KOPT-K1 (cell line): ENCODE measurements around the gene RASSF7.

Experiments used
- H3K27ac ChIP-seq: fragments of 200-600 bp; sonication (generic); 2 replicates; pipeline ENCODE4 v1.5.1; 2016; ENCODE audit warnings: antibody characterized with exemption, mild to moderate bottlenecking, low read depth, low read length; ENCODE audit not compliant: poor library complexity, severe bottlenecking
- H3K36me3 ChIP-seq: fragments of 200-600 bp; sonication (generic); 2 replicates; pipeline ENCODE4 v1.5.1; 2017; ENCODE audit warnings: antibody characterized with exemption, mild to moderate bottlenecking, low read length, moderate library complexity; ENCODE audit not compliant: insufficient read depth
- H3K9me3 ChIP-seq: fragments of 200-600 bp; sonication (generic); 2 replicates; pipeline ENCODE4 v1.5.1; 2017; ENCODE audit warnings: antibody characterized with exemption, low read length, mild to moderate bottlenecking; ENCODE audit not compliant: insufficient read depth, poor library complexity, severe bottlenecking

The RASSF7 gene

DNA sequence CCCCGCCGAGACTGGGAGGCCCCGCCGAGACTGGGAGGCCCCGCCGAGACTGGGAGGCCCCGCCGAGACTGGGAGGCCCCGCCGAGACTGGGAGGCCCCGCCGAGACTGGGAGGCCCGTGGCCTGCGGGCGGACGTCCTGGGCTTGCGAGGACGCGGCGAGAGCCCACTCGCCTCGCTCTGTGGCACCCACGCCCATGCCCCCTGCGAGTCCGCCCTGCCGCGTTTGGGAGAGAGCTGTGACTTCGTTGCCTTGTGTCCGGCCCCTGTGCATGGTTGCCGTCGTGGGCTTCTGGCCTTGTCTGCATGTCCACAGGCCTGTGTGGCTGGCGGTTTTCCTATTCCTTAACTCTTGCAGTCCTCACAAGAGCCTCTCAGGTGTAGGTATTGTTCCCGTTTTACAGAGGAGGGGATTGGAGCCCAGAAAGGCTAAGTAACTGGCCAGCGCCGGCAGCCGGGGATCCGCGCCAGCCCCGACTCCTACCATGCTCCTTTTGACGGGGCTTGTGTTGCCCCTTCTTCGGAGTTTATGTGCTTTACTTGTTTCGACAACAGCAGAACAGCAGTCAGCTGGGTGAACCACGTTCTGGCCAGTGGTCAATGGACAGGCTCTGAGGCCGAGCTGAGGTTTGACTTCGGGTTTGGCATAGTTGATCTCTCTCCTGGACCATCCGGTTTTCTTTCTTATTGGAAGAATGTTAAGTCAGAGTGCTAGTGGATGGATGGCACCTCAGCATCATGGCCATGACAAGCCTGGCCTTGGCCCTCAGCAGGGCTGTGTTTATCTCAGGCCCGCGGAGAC, 16.2 kb downstream of the RASSF7 start:
- Histone ChIP-seq H3K27ac (peak overlapping the region; percentile 97), H3K36me3 (peaks cover 26% of the 10 kb centered on the region), H3K9me3 (no peaks in the 10 kb centered on the region)

DNA sequence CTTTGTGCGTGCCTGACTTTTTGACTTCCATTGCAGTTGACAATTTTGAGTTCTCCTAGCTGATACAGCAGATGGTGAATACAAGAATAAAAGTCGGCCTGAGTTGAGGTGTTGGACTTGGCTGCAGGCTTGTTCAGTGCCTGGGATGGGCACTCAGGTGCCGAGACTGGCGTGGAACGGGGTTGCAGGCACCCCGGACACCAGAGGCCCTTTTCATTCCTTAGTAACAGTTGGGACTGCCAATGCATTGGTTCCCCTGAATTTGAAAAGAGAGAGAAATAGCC, 16.8 kb downstream of the RASSF7 start:
- Histone ChIP-seq H3K9me3 (no peaks in the 10 kb centered on the region), H3K36me3 (peaks cover 30% of the 10 kb centered on the region), H3K27ac (peak overlapping the region; percentile 97)

DNA sequence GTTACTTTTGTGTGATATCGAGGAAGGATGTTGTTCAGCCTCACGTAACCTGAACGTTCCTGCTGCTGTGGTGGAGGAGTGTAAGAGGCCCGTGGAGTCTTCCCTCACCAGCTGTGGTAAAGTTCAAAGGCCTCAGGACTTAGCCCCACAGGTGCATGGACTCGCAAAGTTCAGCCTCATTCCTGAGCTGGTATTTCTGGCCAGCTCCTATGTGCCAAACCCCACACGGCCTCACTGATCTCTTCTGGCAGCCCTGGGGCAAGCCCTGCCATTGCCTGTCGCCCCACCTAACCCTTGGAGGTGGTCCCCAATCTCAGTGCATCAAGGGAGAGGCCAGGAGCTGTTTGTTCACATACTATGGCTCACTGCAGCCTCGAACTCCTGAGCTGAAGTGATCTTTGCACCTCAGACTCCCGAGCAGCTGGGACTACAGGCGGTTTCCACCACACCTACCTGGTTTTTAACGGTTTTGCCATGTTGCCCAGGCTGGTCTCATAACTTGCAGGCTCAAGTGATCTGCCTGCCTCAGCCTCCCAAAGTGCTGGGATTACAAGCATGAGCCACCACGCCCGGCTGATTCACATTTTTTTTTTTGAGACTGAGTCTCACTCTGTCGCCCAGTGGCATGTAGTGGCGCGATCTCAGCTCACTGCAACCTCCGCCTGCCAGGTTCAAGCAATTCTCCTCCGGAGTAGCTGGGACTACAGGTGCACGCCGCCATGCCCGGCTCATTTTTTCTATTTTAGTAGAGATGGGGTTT, 17.7 kb downstream of the RASSF7 start:
- H3K36me3 ChIP-seq, result peaks cover 38% of the 10 kb centered on the region
- H3K9me3 ChIP-seq, result no peaks in the 10 kb centered on the region
- peak overlapping the region; percentile 97 for H3K27ac ChIP-seq

DNA sequence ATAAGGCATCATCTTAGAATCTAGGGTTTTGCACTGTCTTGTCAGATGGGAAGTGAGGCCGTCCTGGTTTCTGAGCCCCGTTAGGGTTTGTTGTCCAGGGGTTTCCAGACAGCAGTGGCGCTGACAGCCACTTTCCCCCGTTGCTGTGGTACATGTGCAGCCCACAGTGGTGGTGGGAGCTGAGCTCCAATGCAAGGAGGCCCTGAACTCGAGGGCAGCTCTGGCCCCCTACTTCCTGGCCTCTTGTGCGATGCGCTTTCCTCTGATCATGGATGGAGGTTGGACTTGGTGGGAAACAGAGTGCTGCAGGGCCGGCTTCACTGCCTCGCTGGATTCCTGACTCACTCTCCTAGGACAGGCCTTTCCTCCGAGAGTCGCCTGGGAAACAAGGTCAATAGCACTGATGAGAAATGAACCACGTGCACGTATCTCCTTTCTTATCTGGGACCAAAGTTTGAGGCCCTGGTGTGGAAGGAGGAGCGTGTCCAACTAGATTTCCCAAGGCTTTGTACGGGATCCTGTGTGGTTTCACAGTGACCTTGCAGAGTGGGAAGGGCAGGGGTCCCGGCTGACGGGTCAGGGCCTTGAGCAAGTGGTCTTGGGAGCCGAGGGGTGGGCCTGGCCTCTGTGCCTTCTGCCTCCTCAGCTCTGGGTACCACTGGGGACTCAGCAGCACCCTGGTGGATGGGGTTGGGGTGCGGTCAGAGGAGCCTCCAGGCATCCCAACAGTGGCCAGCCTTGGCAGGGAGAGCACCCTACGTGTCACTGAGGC, 19.2 kb downstream of the RASSF7 start:
- Histone ChIP-seq H3K36me3 (peaks cover 54% of the 10 kb centered on the region), H3K27ac (peak overlapping the region; percentile 97), H3K9me3 (no peaks in the 10 kb centered on the region)

DNA sequence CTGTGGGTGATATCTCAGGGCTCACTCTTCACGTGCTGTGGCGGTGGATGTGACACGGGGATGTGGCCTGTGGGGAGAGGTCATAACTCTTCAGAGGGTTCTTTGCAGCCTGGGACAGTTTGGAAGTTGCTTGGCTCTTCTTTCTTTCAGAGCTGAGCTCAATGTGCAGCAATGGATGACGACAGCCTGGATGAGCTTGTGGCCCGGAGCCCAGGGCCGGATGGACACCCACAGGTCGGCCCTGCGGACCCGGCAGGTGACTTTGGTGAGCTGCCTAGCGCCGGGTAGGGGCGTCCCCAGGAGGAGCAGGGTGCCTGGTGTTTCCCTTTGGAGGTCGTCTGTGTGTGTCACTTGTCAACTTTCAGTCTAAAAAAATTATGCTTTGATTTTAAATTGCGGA, 20.6 kb downstream of the RASSF7 start:
- H3K36me3 ChIP-seq, result peaks cover 64% of the 10 kb centered on the region

DNA sequence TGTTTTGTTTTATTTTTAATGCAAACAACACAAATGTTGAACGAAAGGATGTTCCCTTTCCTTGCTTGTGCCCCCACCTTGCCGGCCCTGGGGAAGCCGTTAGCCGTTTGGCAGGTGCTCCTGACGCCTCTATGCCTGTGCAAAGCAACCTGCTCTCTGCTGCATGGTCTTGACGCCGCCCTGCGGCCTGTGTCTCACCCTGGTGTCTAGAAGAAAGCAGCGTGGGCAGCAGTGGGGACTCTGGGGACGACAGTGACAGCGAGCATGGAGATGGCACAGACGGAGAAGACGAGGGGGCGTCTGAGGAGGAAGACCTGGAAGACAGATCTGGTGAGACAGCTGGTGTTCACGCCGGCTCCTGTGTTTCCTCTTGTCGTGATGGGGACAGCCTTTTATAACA, 21.0 kb downstream of the RASSF7 start:
- Histone ChIP-seq H3K9me3 (no peaks in the 10 kb centered on the region), H3K27ac (no peak overlapping the region), H3K36me3 (peaks cover 69% of the 10 kb centered on the region)

More for the DNA sequence above, 20.6 kb downstream of the RASSF7 start:
- Histone ChIP-seq H3K27ac (no peak overlapping the region), H3K9me3 (no peaks in the 10 kb centered on the region)

DNA sequence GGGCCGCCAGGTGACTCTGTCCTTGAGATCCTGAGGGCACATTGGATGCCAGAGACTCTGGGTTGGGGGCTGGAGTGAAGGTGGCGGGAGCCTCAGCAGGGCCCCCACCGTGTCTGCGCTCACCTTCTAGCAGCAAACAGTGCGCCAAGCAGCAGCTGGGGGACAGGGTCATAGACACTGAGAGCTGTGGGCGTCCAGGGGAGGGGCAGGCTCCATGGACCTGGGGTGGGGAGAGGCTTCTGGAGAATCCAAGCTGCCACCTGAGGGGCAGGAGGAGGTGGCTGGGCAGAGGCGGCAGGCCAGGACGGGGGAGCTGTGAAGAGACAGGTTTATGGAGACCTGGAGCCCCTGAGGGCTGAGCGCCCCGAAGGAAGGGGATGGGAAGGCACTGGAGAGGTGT, 23.5 kb downstream of the RASSF7 start:
- no peaks in the 10 kb centered on the region for H3K9me3 ChIP-seq
- peaks cover 89% of the 10 kb centered on the region for H3K36me3 ChIP-seq
- H3K27ac ChIP-seq, result no peak overlapping the region

DNA sequence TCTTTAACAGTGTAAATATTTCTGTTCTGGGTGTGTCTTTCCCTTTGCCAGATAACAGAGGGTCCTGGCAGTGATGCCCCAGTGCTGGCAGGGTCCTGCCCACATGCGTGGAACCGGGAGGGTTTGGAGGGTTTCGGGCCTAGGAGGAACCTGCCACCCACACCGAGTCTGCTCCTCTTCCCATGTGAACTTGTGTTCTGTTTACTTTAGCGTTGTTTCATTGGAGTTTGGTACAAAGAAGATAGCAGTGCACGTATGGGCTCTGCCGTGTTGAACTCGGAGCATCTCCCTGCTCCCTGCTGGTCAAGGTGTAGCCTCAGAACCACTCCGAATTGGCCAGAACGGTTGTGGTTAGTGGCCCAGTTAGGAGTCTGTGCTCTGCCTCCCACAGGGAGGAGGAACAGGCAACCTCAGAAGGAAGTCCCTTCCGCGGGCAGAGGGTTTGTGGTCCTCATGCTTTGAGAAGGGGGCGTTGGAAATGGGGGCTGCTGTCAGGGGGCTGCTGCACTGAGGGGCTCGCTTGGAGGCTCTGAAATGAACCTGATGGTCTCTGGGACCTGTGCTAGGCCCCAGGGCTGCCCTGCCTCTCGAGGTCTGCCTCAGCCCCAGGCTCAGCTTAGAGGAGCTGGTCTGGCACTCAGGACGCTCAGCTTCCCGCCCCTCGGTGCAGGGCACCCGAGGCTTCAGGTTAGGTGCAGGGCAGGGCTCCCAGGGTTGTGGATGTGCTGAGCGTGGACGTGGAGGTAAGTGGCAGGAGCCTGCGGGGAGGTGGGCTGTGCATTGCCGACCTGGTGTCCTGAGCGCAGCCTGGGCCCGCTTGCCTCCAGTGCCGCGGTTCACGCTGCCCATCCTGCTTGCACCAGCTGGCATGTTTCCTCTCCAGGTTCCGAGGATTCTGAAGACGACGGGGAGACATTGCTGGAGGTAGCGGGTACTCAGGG, 25.9 kb downstream of the RASSF7 start:
- Histone ChIP-seq H3K27ac (no peak overlapping the region), H3K9me3 (no peaks in the 10 kb centered on the region), H3K36me3 (peaks cover 96% of the 10 kb centered on the region)

DNA sequence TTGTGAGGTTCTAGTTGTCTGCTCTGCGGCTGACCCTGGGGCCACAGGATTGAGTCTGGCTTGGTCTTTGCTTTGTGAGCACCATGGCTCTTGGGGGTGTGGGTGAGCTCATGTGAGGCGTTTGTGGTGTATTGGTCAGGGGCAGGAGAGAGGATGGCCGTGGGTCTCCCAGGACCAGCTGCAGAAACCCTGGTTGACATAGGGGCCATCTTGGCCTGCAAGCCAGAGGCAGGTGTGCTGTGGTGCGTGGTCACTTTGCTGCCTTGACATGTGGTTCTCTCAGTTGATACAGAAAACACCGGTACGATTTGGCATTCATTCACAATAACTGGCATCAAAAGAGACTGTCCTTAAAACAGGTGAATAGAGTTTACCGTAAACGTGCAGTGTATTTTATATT, 26.8 kb downstream of the RASSF7 start:
- Histone ChIP-seq H3K27ac (no peak overlapping the region), H3K36me3 (peaks cover 96% of the 10 kb centered on the region), H3K9me3 (no peaks in the 10 kb centered on the region)

DNA sequence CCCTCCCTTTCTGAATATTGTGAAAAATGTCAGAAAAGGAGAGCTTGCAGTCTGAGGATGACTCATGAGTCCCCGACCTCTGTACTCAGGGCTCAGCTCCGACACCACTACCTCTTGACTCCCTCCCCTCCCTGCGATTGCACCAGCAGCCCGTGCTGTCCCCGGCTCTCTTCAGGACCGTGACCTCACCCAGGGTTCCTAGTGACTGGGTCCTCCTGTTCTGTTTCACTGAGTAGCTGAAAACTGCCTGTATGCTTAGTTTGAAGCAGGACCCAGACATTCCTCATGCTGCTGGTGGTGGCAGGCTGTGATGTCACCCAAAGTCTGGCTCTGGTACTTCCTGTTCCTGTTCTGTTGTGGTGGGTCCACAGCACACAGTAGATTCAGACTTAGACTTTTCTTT, 27.2 kb downstream of the RASSF7 start:
- no peak overlapping the region for H3K27ac ChIP-seq
- H3K9me3 ChIP-seq, result no peaks in the 10 kb centered on the region
- H3K36me3 ChIP-seq, result peaks cover 97% of the 10 kb centered on the region

DNA sequence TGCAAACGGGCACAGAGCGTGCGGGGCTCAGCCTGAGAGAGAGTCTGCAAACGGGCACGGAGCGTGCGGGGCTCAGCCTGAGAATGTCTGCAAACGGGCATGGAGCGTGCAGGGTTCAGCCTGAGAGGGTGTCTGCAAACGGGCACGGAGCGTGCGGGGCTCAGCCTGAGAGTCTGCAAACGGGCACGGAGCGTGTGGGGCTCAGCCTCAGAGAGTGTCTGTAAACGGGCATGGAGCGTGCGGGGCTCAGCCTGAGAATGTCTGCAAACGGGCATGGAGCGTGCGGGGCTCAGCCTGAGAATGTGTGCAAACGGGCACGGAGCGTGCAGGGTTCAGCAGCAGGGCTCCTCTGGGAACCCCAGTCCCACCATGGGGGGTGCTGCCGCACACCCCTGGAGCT, 29.0 kb downstream of the RASSF7 start:
- Histone ChIP-seq H3K9me3 (no peaks in the 10 kb centered on the region), H3K36me3 (peaks cover 97% of the 10 kb centered on the region), H3K27ac (no peak overlapping the region)

DNA sequence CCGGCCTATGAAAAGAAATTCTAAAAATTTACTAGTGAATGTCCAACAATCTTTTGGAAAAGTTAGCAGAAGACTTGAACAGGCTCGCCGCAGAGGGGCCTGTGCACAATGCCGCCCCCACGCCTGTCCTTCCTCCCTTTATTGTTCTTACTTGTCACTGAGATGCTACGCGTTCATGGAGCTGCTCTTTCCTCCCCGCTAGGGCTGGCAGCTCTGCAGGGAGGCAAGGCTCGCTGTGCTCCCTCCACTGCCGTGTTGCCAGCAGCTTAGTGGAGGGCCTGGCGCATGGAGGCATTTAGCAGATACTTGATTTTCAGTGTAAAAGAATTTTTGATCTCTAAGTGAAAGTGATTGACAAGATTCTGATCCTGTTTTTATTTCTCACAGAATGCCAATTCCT, 30.2 kb downstream of the RASSF7 start:
- H3K36me3 ChIP-seq, result peaks cover 99% of the 10 kb centered on the region
- H3K9me3 ChIP-seq, result no peaks in the 10 kb centered on the region
- H3K27ac ChIP-seq, result no peak overlapping the region

DNA sequence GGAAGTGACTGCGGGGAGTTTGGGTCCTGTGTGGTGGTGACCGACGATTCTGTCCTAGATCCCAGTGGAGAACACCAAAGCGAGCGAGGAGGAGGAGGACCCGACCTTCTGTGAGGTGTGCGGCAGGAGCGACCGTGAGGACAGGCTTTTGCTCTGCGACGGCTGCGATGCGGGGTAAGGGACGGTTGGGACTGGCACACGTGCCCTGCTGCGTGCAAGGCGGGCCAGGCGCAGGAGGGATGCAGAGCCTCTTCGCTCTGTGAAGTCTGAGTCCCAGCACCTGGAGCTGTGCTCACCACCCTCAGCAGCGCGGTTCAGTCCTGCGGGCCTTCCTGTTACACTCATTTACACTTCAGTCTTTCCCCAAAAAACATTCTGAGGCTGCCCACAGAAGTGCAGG, 31.7 kb downstream of the RASSF7 start:
- Histone ChIP-seq H3K27ac (no peak overlapping the region), H3K36me3 (peaks cover 99% of the 10 kb centered on the region)

DNA sequence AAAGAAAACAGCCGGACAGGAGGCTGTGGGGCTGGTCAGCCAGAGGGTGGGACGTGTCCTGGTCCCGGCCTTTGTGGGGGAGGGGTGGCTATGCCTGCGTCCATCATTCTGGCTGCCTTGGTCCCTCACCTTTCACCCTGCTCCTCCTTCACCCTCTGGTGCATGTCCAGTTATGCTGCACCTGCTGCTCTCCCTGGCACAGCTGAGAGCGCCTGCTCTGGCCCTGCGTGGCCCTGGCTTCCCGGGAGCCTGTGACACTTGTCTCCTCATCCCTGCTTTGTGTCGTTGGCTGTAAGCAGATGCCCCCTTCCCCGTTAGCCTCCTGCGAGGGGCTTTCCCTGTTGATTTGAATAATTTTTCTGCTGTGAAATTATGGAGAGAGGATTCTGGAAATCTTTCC, 32.1 kb downstream of the RASSF7 start:
- Histone ChIP-seq H3K27ac (no peak overlapping the region), H3K36me3 (peaks cover 99% of the 10 kb centered on the region), H3K9me3 (no peaks in the 10 kb centered on the region)

More for the DNA sequence above, 31.7 kb downstream of the RASSF7 start:
- H3K9me3 ChIP-seq, result no peaks in the 10 kb centered on the region
